ENCODE results near the gene SMAD7. TPM values are rescaled to one million over a fixed set of nuclear protein-coding genes. Genes with fewer than 3 reads are reported as not detected.

The SMAD7 gene
- total RNA-seq, 2 donors from 2014 or later: 23.3 to 44.5 TPM

- intact Hi-C loops (cut with DNase I): no loop called here
- H3K36me3 ChIP-seq (replicated peaks in 1 of 2; ENCODE audit: insufficient read depth in 1 of 2, low read depth in 2 of 2): no peaks in the 10 kb centered on the region
- ATAC-seq: no peak
- 85 to 86% methylated on average over 1 of the region's 1 CpG for WGBS, 2 donors
- no peaks in the 10 kb centered on the region for H3K9me3 ChIP-seq
- H3K27me3 ChIP-seq: no peaks in the 10 kb centered on the region
- DNase-seq: no peak
- TF ChIP-seq POLR2A (IDR thresholded peaks at IDR 0.05): no peak
- no peak for TF ChIP-seq CTCF (IDR thresholded peaks at IDR 0.05)
- H3K4me3 ChIP-seq: no peak overlapping the region
- H3K4me1 ChIP-seq: no peaks in the 10 kb centered on the region
- no peak overlapping the region for H3K27ac ChIP-seq
Observed at GRCh38 chr18:48966523-48966922, 15.8 kb upstream of the SMAD7 start.

- no peak overlapping the region for H3K27ac ChIP-seq
- no peaks in the 10 kb centered on the region for H3K9me3 ChIP-seq
- no peak for TF ChIP-seq POLR2A (IDR thresholded peaks at IDR 0.05)
- no peak for TF ChIP-seq CTCF (IDR thresholded peaks at IDR 0.05)
- H3K27me3 ChIP-seq: no peaks in the 10 kb centered on the region
- WGBS, 2 donors: 76 to 82% methylated on average over 10 of the region's 10 CpGs
- DNase-seq (no peak), ATAC-seq (no peak)
- intact Hi-C loops (cut with DNase I): no loop called here
- H3K4me3 ChIP-seq: no peak overlapping the region
- H3K4me1 ChIP-seq: no peaks in the 10 kb centered on the region
- H3K36me3 ChIP-seq (replicated peaks in 1 of 2; ENCODE audit: insufficient read depth in 1 of 2, low read depth in 2 of 2): no peaks in the 10 kb centered on the region
Observed at GRCh38 chr18:48963586-48964470, 13.1 kb upstream of the SMAD7 start.

GRCh38 chr18:48962994-48963561 is 12.3 kb upstream of the SMAD7 start:
- H3K36me3 ChIP-seq (replicated peaks in 1 of 2; ENCODE audit: insufficient read depth in 1 of 2, low read depth in 2 of 2): no peaks in the 10 kb centered on the region
- ATAC-seq (peak; percentile 42), DNase-seq (no peak)
- WGBS, 2 donors: 58 to 70% methylated on average over 3 of the region's 3 CpGs
- no peak for TF ChIP-seq CTCF (IDR thresholded peaks at IDR 0.05)
- TF ChIP-seq POLR2A (IDR thresholded peaks at IDR 0.05): no peak
- intact Hi-C loops (cut with DNase I): no loop called here
- H3K4me1 ChIP-seq: no peaks in the 10 kb centered on the region
- no peaks in the 10 kb centered on the region for H3K9me3 ChIP-seq
- H3K27me3 ChIP-seq: no peaks in the 10 kb centered on the region
- no peak overlapping the region for H3K27ac ChIP-seq
- H3K4me3 ChIP-seq: no peak overlapping the region

GRCh38 chr18:48962252-48962993 is 11.7 kb upstream of the SMAD7 start:
- WGBS, 2 donors: 73 to 79% methylated on average over 13 of the region's 13 CpGs
- H3K27ac ChIP-seq: no peak overlapping the region

More at GRCh38 chr18:48962252-48962993, 11.7 kb upstream of the SMAD7 start:
- ATAC-seq (no peak), DNase-seq (no peak)
- intact Hi-C loops (cut with DNase I): no loop called here
- Histone ChIP-seq H3K4me3 (no peak overlapping the region), H3K27me3 (no peaks in the 10 kb centered on the region), H3K36me3 (replicated peaks in 1 of 2; ENCODE audit: insufficient read depth in 1 of 2, low read depth in 2 of 2) (no peaks in the 10 kb centered on the region), H3K4me1 (no peaks in the 10 kb centered on the region), H3K9me3 (no peaks in the 10 kb centered on the region)
- TF ChIP-seq POLR2A (IDR thresholded peaks at IDR 0.05): no peak
- TF ChIP-seq CTCF (IDR thresholded peaks at IDR 0.05): no peak

Data from body of pancreas (tissue), 4 donors.